HepG2 (cell line): ENCODE measurements around the gene OPA3. TPM values are rescaled to one million over a fixed set of nuclear protein-coding genes. Genes with fewer than 3 reads are reported as not detected.

Experiments used
- HNRNPLL ChIP-seq: fragments of 200-400 bp; formaldehyde crosslinking; IDR thresholded peaks from 2 replicates; pipeline ENCODE4 v1.6.1; 2017; ENCODE audit warnings: mild to moderate bottlenecking, low read depth, low read length; ENCODE audit not compliant: poor library complexity, severe bottlenecking
- RBFOX2 ChIP-seq: fragments of 200-400 bp; formaldehyde crosslinking; IDR thresholded peaks from 2 replicates; pipeline ENCODE4 v1.6.1; 2017; ENCODE audit warnings: low read depth, mild to moderate bottlenecking, low read length
- SP2 ChIP-seq: sonication (generic); formaldehyde crosslinking; IDR thresholded peaks from 2 replicates; pipeline ENCODE4 v1.5.1; 2020; ENCODE audit warnings: mild to moderate bottlenecking, missing genetic modification reagents
- ZBTB7B ChIP-seq: sonication (generic); formaldehyde crosslinking; IDR thresholded peaks from 2 replicates; pipeline ENCODE4 v1.4.0; 2020; ENCODE audit warnings: missing genetic modification reagents
- ZFP36L1 ChIP-seq: sonication (generic); formaldehyde crosslinking; IDR thresholded peaks from 2 replicates; pipeline ENCODE4 v1.8.0; 2022; ENCODE audit warnings: mild to moderate bottlenecking, missing genetic modification reagents, moderate library complexity
- ZNF547 ChIP-seq: sonication (generic); formaldehyde crosslinking; IDR thresholded peaks from 2 replicates; pipeline ENCODE4 v1.5.1; 2020; ENCODE audit warnings: mild to moderate bottlenecking, missing genetic modification reagents
- polyA plus RNA-seq, 8 experiments: library from polyadenylated mRNA; depleted of rRNA in 3 of 8; stranded (reverse) in 7 of 8; unstranded in 1 of 8; fragments of >200 nt; fragmentation: Illumina TruSeq in 4 of 8; extraction: Trizol in 4 of 8; gene quantifications; 2 replicates each; pipeline versions ENCODE4 v1.2.1 to v1.2.3, GENCODE V29; 2011 to 2016; ENCODE audit warnings: low read depth in 4 of 8, missing spikeins in 1 of 8, mixed read lengths in 1 of 8; ENCODE audit not compliant: insufficient read depth in 1 of 8
- total RNA-seq, 5 experiments: library from RNA; depleted of rRNA; stranded (reverse); fragments of >200 nt; fragmentation: Illumina TruSeq; extraction: Trizol; gene quantifications; 2 replicates each; pipeline ENCODE4 v1.2.3, GENCODE V29; 2016; ENCODE audit warnings: low read depth in 1 of 5
- TF ChIP-seq, protein P1 (sequence below): sonication (generic); formaldehyde crosslinking; IDR thresholded peaks from 2 replicates; pipeline ENCODE4 v1.8.1; 2023; ENCODE audit warnings: mild to moderate bottlenecking, missing genetic modification reagents
- TF ChIP-seq, protein P2 (sequence below): sonication (generic); formaldehyde crosslinking; IDR thresholded peaks from 2 replicates; pipeline ENCODE4 v1.4.0; 2020; ENCODE audit warnings: missing genetic modification reagents, borderline replicate concordance
- TF ChIP-seq, protein P3 (sequence below): sonication (generic); formaldehyde crosslinking; IDR thresholded peaks from 2 replicates; pipeline ENCODE4 v1.4.0; 2020; ENCODE audit warnings: missing genetic modification reagents
- TF ChIP-seq, protein P4 (sequence below): sonication (generic); formaldehyde crosslinking; IDR thresholded peaks from 2 replicates; pipeline ENCODE4 v1.5.0; 2020; ENCODE audit warnings: missing genetic modification reagents
- TF ChIP-seq, protein P5 (sequence below): IDR thresholded peaks from 2 replicates; pipeline ENCODE4 v1.6.1; 2018; ENCODE audit warnings: missing genetic modification reagents
- TF ChIP-seq, protein P6 (sequence below): sonication (generic); formaldehyde crosslinking; IDR thresholded peaks from 2 replicates; pipeline ENCODE4 v1.4.0; 2020; ENCODE audit warnings: missing genetic modification reagents, borderline replicate concordance
- TF ChIP-seq, protein P7 (sequence below): sonication (generic); formaldehyde crosslinking; conservative IDR thresholded peaks from 2 replicates; pipeline ENCODE4 v1.4.0; 2020; ENCODE audit warnings: missing genetic modification reagents
- TF ChIP-seq, protein P8 (sequence below): sonication (generic); formaldehyde crosslinking; IDR thresholded peaks from 2 replicates; pipeline ENCODE4 v1.4.0; 2020; ENCODE audit warnings: missing genetic modification reagents

The OPA3 gene
- total and polyA plus RNA-seq, 2 of the 13 experiments (the other 11 are each of a cell fraction or from before 2014, with no cell fraction given) = 8.3 to 17.7 TPM

DNA sequence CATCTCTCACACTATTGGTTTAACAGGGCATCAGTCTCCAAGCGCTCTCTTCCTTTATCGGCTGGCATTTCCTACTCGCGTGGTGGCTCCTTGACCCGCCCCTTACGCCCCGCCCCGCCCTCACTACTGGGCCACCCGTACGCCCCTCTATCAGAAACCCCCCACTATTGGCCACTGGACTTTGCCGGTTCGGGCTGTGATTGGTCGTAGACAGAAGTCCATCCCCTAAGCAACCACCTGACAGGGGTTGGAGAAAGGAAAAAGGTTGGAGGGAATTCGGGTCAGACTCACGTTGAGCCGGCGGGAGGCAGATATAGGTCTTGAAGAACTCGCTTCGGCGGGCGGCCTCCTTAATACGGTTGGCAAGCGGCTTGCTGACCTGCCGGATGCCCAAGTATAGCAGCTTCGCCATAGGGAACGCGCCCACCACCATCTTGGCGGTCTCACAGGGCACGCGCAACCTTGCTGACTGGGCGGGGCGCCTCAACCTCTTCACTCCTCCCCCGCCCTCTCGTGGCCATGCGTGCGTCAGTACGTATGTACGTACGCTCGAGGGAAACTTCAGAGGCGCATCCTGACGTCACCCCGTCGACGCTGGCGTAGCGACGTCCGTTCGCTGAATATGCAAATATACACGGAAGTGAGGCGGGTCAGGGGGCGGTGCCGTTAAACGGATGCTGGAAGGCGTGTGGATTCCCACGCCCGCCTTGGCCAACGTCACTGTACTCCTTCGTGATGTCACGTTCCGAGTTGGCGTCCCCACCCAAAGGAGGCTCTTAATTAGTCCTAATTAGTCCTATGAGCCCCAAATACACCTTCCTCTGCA lies at the start of gene OPA3 (continued):
- TF ChIP-seq, protein P1, sequence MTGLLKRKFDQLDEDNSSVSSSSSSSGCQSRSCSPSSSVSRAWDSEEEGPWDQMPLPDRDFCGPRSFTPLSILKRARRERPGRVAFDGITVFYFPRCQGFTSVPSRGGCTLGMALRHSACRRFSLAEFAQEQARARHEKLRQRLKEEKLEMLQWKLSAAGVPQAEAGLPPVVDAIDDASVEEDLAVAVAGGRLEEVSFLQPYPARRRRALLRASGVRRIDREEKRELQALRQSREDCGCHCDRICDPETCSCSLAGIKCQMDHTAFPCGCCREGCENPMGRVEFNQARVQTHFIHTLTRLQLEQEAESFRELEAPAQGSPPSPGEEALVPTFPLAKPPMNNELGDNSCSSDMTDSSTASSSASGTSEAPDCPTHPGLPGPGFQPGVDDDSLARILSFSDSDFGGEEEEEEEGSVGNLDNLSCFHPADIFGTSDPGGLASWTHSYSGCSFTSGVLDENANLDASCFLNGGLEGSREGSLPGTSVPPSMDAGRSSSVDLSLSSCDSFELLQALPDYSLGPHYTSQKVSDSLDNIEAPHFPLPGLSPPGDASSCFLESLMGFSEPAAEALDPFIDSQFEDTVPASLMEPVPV = peak; percentile 72; the same call in 1 of the 2 replicates
- TF ChIP-seq ZFP36L1 = peak; percentile 54; the same call in 1 of the 2 replicates
- TF ChIP-seq, protein P2, sequence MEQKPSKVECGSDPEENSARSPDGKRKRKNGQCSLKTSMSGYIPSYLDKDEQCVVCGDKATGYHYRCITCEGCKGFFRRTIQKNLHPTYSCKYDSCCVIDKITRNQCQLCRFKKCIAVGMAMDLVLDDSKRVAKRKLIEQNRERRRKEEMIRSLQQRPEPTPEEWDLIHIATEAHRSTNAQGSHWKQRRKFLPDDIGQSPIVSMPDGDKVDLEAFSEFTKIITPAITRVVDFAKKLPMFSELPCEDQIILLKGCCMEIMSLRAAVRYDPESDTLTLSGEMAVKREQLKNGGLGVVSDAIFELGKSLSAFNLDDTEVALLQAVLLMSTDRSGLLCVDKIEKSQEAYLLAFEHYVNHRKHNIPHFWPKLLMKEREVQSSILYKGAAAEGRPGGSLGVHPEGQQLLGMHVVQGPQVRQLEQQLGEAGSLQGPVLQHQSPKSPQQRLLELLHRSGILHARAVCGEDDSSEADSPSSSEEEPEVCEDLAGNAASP (CRISPR knock-in tag) = peak; percentile 64; the same call in 1 of the 2 replicates
- TF ChIP-seq, protein P3, sequence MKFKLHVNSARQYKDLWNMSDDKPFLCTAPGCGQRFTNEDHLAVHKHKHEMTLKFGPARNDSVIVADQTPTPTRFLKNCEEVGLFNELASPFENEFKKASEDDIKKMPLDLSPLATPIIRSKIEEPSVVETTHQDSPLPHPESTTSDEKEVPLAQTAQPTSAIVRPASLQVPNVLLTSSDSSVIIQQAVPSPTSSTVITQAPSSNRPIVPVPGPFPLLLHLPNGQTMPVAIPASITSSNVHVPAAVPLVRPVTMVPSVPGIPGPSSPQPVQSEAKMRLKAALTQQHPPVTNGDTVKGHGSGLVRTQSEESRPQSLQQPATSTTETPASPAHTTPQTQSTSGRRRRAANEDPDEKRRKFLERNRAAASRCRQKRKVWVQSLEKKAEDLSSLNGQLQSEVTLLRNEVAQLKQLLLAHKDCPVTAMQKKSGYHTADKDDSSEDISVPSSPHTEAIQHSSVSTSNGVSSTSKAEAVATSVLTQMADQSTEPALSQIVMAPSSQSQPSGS (CRISPR knock-in tag) = peak; percentile 94
- TF ChIP-seq, protein P4, sequence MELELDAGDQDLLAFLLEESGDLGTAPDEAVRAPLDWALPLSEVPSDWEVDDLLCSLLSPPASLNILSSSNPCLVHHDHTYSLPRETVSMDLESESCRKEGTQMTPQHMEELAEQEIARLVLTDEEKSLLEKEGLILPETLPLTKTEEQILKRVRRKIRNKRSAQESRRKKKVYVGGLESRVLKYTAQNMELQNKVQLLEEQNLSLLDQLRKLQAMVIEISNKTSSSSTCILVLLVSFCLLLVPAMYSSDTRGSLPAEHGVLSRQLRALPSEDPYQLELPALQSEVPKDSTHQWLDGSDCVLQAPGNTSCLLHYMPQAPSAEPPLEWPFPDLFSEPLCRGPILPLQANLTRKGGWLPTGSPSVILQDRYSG (CRISPR knock-in tag) = no peak
- peak; percentile 91 for TF ChIP-seq SP2 (CRISPR knock-in tag)
- TF ChIP-seq HNRNPLL = peak; percentile 79
- TF ChIP-seq, protein P5, sequence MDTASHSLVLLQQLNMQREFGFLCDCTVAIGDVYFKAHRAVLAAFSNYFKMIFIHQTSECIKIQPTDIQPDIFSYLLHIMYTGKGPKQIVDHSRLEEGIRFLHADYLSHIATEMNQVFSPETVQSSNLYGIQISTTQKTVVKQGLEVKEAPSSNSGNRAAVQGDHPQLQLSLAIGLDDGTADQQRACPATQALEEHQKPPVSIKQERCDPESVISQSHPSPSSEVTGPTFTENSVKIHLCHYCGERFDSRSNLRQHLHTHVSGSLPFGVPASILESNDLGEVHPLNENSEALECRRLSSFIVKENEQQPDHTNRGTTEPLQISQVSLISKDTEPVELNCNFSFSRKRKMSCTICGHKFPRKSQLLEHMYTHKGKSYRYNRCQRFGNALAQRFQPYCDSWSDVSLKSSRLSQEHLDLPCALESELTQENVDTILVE (CRISPR knock-in tag) = peak; percentile 70; the same call in 1 of the 2 replicates
- TF ChIP-seq, protein P6, sequence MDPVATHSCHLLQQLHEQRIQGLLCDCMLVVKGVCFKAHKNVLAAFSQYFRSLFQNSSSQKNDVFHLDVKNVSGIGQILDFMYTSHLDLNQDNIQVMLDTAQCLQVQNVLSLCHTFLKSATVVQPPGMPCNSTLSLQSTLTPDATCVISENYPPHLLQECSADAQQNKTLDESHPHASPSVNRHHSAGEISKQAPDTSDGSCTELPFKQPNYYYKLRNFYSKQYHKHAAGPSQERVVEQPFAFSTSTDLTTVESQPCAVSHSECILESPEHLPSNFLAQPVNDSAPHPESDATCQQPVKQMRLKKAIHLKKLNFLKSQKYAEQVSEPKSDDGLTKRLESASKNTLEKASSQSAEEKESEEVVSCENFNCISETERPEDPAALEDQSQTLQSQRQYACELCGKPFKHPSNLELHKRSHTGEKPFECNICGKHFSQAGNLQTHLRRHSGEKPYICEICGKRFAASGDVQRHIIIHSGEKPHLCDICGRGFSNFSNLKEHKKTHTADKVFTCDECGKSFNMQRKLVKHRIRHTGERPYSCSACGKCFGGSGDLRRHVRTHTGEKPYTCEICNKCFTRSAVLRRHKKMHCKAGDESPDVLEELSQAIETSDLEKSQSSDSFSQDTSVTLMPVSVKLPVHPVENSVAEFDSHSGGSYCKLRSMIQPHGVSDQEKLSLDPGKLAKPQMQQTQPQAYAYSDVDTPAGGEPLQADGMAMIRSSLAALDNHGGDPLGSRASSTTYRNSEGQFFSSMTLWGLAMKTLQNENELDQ (CRISPR knock-in tag) = no peak
- TF ChIP-seq, protein P7, sequence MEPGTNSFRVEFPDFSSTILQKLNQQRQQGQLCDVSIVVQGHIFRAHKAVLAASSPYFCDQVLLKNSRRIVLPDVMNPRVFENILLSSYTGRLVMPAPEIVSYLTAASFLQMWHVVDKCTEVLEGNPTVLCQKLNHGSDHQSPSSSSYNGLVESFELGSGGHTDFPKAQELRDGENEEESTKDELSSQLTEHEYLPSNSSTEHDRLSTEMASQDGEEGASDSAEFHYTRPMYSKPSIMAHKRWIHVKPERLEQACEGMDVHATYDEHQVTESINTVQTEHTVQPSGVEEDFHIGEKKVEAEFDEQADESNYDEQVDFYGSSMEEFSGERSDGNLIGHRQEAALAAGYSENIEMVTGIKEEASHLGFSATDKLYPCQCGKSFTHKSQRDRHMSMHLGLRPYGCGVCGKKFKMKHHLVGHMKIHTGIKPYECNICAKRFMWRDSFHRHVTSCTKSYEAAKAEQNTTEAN = no peak
- TF ChIP-seq ZBTB7B (CRISPR knock-in tag) = 0 out of 2 replicates have a peak, but pooled peaks have one; percentile 22
- TF ChIP-seq RBFOX2 = peak; percentile 85
- peak; percentile 44; the same call in 1 of the 2 replicates for TF ChIP-seq ZNF547 (CRISPR knock-in tag)
- TF ChIP-seq, protein P8, sequence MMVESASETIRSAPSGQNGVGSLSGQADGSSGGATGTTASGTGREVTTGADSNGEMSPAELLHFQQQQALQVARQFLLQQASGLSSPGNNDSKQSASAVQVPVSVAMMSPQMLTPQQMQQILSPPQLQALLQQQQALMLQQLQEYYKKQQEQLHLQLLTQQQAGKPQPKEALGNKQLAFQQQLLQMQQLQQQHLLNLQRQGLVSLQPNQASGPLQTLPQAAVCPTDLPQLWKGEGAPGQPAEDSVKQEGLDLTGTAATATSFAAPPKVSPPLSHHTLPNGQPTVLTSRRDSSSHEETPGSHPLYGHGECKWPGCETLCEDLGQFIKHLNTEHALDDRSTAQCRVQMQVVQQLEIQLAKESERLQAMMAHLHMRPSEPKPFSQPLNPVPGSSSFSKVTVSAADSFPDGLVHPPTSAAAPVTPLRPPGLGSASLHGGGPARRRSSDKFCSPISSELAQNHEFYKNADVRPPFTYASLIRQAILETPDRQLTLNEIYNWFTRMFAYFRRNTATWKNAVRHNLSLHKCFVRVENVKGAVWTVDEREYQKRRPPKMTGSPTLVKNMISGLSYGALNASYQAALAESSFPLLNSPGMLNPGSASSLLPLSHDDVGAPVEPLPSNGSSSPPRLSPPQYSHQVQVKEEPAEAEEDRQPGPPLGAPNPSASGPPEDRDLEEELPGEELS = peak; percentile 49; the same call in 1 of the 2 replicates
